Left lung (tissue), 10 donors: Measurements from ENCODE around the gene FBXW4. TPM values are rescaled to one million over a fixed set of nuclear protein-coding genes. Genes with fewer than 3 reads are reported as not detected.

Source experiments
- ATAC-seq: fragments of 200-7000 bp; cut with Tn5 transposase; one replicate; pipeline ENCODE4 v1.9.1; 2020; ENCODE audit warnings: moderate library complexity
- DNase-seq, 4 donors: peaks; one replicate each; pipeline ENCODE4 v3.0.0-alpha.2; 2013 to 2020
- H3K27ac ChIP-seq, 2 donors: fragments of 200-600 bp; sonication (generic) in 1 of 2; one replicate each; pipeline versions ENCODE4 v1.5.0 to v1.8.0; 2020 to 2021
- H3K27me3 ChIP-seq, 2 donors: fragments of 200-600 bp; sonication (generic) in 1 of 2; one replicate each; pipeline versions ENCODE4 v1.5.0 to v1.8.0; 2020 to 2021
- H3K36me3 ChIP-seq, 2 donors: fragments of 200-600 bp; sonication (generic) in 1 of 2; one replicate each; pipeline versions ENCODE4 v1.5.0 to v1.8.0; 2020 to 2021
- H3K4me1 ChIP-seq, 2 donors: fragments of 200-600 bp; one replicate each; pipeline ENCODE4 v1.8.0; 2021
- H3K4me3 ChIP-seq, 2 donors: fragments of 200-600 bp; sonication (generic) in 1 of 2; one replicate each; pipeline versions ENCODE4 v1.5.0 to v1.8.0; 2020 to 2021; ENCODE audit warnings: mild to moderate bottlenecking in 1 of 2
- H3K9me3 ChIP-seq, 2 donors: fragments of 200-600 bp; sonication (generic) in 1 of 2; one replicate each; pipeline versions ENCODE4 v1.5.0 to v1.8.0; 2020 to 2021
- CTCF ChIP-seq, 2 donors: fragments of 200-600 bp; sonication (generic) in 1 of 2; IDR thresholded peaks; one replicate each; pipeline versions ENCODE4 v1.5.0 to v1.8.0; 2021; ENCODE audit warnings: antibody characterized with exemption in 2 of 2
- intact Hi-C, 2 donors: fragments of 100-400 bp; cut with DNase I; formaldehyde crosslinking; loops; one replicate each; pipeline versions ENCODE4 v1.11.2 to v1.14.2; 2022
- polyA plus RNA-seq, 6 donors: library from polyadenylated mRNA; unstranded; fragments of 120-200 nt; gene quantifications; one replicate each; pipeline ENCODE4 v1.2.1, GENCODE V29; 2013; ENCODE audit not compliant: insufficient read length in 6 of 6
- total RNA-seq, 2 donors: library from RNA; stranded (reverse); fragmentation: NEBNext Ultra II Directional; extraction: Animal tissue kit (Norgen Biotek cat#: 25700); gene quantifications; one replicate each; pipeline ENCODE4 v1.2.1, GENCODE V29; 2021
- donor health status: DM: no; HTN: yes; CAD: no.
- donor health status: DM: no; HTN: no; CAD: no.

Gene FBXW4
- total and polyA plus RNA-seq, 8 donors, result 40.0 to 57.0 (median 52.6) TPM

GRCh38 chr10:101578803-101579515 is 116.0 kb downstream of the FBXW4 start:
- no peaks in the 10 kb centered on the region for H3K27me3 ChIP-seq
- H3K4me1 ChIP-seq, result no peaks in the 10 kb centered on the region
- H3K27ac ChIP-seq, result no peak overlapping the region
- ATAC-seq (no peak), DNase-seq (no peak)
- H3K36me3 ChIP-seq, result peaks cover 0 to 56% of the 10 kb centered on the region in 2 donors
- intact Hi-C loops, result no loop called here
- no peak for TF ChIP-seq CTCF (IDR thresholded peaks at IDR 0.05)
- H3K9me3 ChIP-seq, result no peaks in the 10 kb centered on the region
- no peak overlapping the region for H3K4me3 ChIP-seq

- no peaks in the 10 kb centered on the region for H3K27me3 ChIP-seq
- peaks cover 0 to 51% of the 10 kb centered on the region in 2 donors for H3K36me3 ChIP-seq
- H3K4me1 ChIP-seq, result no peaks in the 10 kb centered on the region
- no peak overlapping the region for H3K27ac ChIP-seq
- intact Hi-C loops, result no loop called here
- peaks cover 0 to under 1% of the 10 kb centered on the region in 2 donors for H3K9me3 ChIP-seq
- H3K4me3 ChIP-seq, result no peak overlapping the region
- TF ChIP-seq CTCF (IDR thresholded peaks at IDR 0.05), result no peak
- no peak for ATAC-seq
- DNase-seq, result no peak
Observed at GRCh38 chr10:101578192-101578591, 116.8 kb downstream of the FBXW4 start.

- DNase-seq, result no peak
- H3K9me3 ChIP-seq, result peaks cover 0 to 7% of the 10 kb centered on the region in 2 donors
- H3K27ac ChIP-seq, result no peak overlapping the region
- no peaks in the 10 kb centered on the region for H3K27me3 ChIP-seq
- intact Hi-C loops, result no loop called here
- no peak overlapping the region for H3K4me3 ChIP-seq
- H3K36me3 ChIP-seq, result peaks cover 0 to 42% of the 10 kb centered on the region in 2 donors
- no peak for ATAC-seq
- no peak for TF ChIP-seq CTCF (IDR thresholded peaks at IDR 0.05)
- no peaks in the 10 kb centered on the region for H3K4me1 ChIP-seq
Observed at GRCh38 chr10:101577121-101577871, 117.7 kb downstream of the FBXW4 start.

- H3K36me3 ChIP-seq, result peaks cover 0 to 37% of the 10 kb centered on the region in 2 donors
- no peaks in the 10 kb centered on the region for H3K27me3 ChIP-seq
- ATAC-seq (no peak), DNase-seq (no peak)
- no peak overlapping the region for H3K4me3 ChIP-seq
- intact Hi-C loops, result no loop called here
- peaks cover 0 to 7% of the 10 kb centered on the region in 2 donors for H3K9me3 ChIP-seq
- no peaks in the 10 kb centered on the region for H3K4me1 ChIP-seq
- no peak overlapping the region for H3K27ac ChIP-seq
- TF ChIP-seq CTCF (IDR thresholded peaks at IDR 0.05), result no peak
Observed at GRCh38 chr10:101576211-101576863, 118.6 kb downstream of the FBXW4 start.
